GM21447 (cell line): ENCODE results near the gene ABCA1.
A peak's percentile ranks its signal among the peaks of the same experiment; 100 is the strongest.

ENCODE experiments used
- ATAC-seq: cut with Tn5 transposase; IDR thresholded peaks from one replicate; pipeline ENCODE4 v1.9.1; 2021; ENCODE audit not compliant: unreplicated experiment

Gene ABCA1

GRCh38 chr9:104798209-104798995 lies 129.6 kb downstream of the ABCA1 start:
- ATAC-seq: no peak

- ATAC-seq: no peak
These were observed 132.1 kb downstream of the ABCA1 start for GRCh38 chr9:104795857-104796256.

DNA sequence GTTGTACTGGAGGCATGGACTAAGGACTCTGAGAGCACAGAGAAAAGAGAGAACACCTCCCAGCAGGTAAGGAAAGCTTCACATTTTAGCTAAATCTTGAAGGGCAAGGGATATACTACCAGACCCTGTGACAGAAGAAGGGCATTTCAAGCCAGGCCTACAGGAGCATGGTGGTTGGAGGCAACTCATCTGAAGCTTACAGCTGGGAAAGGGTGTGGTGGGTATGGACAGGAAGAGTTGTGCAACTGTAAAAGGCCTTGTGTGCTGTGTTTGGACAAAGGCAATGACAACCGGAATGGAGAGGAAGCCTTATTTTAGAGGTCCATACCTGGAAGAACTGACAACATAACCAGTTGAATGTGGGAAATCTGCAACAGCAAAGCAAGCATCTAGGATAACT lies 132.9 kb downstream of the ABCA1 start:
- no peak for ATAC-seq

GRCh38 chr9:104794070-104794469 lies 133.9 kb downstream of the ABCA1 start:
- ATAC-seq: no peak

- no peak for ATAC-seq
These were observed 139.7 kb downstream of the ABCA1 start for GRCh38 chr9:104788251-104788650.

- ATAC-seq: no peak
These were observed 140.5 kb downstream of the ABCA1 start for GRCh38 chr9:104787306-104788015.

DNA sequence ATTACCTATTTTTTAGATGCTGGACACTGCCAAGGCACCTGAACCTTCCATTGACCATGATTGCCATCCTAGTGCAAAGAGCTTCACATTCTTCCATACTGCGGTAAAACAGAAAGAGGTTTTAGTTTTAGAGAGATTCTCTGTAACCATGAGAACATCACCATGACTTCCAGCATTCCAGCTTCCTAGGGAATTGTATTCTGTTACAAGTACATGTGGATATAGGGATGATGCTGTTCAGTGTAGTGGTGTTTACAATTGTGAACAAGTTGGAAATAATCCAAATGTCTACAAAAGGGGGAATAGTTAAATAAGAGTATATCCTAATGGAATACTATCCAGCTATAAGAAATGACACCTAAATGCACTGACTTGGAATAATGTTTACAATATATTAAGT lies 141.7 kb downstream of the ABCA1 start:
- no peak for ATAC-seq

- peak; percentile 91 for ATAC-seq
These were observed 143.9 kb downstream of the ABCA1 start for GRCh38 chr9:104784098-104784497.

GRCh38 chr9:104783588-104783987 lies 144.4 kb downstream of the ABCA1 start:
- no peak for ATAC-seq

DNA sequence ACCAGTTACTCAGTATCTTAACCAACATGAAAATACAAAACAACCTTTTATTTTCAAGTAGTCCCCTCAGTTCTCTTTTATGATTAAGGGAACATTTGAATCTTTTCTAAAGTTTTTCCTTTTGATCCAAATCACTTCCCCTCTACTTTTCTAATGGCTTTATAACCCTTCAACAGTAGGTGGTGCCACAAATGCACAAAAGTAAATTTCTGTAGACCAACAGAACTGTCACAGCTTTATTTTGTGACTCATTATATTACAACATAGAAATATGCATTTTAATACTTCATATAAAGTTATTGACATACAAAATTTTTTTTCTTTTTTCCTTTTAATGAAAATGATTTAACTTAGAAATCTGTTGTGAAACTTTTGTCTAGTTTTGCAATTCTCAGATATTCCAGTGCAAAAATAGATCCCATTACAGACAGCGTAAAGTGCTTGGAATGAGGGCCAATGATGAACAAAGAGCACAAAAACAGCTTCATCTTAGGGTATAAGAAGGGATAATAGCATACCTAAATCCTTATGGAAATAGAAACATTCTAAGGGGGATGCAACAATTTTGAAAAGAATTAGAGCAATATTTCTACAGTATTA lies 147.1 kb downstream of the ABCA1 start:
- ATAC-seq: no peak

DNA sequence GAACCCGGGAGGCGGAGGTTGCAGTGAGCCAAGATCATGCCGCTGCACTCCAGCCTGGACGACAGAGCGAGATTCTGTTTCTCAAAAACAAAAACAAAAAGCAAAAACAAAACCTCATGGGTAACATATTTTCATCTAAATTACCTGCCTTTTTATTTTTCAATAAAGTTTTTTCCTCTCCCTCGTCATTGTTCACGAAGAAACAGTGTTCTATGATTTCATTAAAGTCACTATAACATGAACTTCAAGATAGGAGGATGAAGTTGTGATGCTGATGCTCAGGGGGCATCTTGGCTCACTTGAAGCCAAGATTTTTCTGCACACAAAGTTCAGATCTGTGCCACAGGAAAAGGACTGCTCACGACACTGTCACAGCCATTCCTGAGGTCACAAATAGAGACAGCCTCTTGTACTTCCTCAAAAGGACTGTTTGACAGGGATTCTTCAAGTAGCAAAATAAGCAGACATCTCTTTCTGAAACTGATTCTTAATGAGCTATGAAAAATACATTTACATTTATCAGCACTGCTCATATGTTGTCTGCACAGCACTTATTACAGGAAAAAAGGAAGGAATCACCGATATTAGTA lies 147.9 kb downstream of the ABCA1 start:
- no peak for ATAC-seq

DNA sequence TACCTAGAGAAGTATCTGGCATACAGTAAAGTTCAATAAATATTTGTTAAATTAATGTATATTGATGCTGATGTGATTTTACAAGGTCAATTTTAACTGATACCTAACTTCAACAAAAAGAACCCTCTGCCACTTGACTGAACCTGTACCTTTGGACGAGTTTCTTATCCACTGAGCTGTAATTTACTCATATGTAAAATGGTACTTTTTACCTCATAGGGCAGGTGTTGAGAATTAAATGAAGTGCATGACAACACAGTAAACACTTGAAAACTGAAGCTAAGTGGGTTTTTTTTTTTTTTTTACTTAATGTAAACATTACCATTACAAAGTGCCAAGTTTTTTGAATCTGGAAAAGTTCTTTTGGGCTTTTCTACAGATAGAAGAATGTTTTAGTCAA lies 148.6 kb downstream of the ABCA1 start:
- no peak for ATAC-seq

DNA sequence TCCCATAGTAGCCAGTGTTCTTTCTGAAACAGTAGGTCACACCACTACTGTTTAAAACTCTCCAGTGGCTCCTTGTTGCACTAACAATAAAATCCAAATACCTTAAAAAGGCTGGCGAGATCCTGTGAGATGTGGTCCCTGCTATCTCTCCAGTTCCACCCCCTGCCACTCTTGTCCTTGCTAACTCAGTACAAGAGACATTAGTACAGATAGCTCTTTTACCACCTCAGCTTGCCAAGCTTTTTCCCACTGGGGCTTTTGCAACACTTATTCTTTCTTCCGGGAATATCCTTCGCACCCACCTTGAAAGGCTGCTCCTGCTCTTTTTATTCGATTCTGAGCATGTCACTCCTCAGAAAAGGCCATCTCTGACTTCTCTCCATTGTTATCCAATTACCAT lies 149.2 kb downstream of the ABCA1 start:
- no peak for ATAC-seq

DNA sequence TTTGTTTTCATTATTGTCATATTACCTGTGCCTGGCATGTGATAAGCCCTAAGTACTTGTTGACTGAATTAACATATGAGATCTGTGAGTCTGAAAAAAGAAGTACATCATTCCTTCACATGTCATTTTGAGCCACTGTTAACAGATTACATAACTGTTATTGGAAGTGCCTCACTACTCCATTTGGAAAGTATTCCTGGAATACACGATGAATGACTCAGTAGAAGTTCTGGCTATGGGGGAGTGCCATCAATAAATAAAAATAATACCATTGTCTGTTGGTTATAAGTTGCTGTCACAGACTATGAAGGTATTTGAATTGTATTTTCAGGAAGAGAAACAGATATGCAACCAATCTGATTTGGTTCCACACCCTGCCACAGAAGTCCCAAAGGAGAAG lies 151.2 kb downstream of the ABCA1 start:
- no peak for ATAC-seq

GRCh38 chr9:104775976-104776375 lies 152.0 kb downstream of the ABCA1 start:
- ATAC-seq: no peak

GRCh38 chr9:104775574-104775936 lies 152.4 kb downstream of the ABCA1 start:
- ATAC-seq: peak; percentile 70

DNA sequence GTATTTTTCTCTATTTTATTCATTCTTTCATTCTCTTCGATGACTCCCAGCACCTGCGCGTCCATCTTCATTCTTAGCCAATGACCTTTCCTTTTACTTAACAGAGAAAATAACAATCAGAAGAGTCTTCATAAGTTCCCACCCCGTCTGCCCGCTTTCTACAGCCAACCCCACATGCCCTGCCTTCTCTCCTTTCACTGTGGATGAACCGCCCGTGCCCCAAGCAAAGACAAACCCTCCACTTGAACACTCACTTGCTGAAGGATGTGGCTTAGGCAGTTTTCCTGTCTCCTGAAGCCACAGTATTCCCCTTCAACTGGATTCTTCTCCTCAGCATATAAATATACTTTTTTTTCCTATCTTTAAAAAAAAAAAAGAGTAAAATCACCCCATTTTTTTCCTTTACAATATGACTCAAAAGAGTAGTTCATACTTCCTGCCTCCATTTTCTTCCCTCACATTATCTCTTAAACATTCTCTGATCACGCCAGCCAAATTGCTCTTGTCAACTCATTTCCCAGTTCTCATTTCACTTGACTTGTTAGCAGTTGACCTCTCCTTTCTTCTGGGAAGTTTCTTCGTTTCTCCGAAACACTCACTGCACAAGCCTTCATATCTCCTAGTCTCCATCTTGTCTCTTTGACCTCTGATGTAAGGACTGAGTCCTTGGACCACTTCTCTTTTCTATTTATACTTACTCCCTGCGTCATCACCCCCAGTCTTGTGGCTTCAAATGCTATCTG lies 153.0 kb downstream of the ABCA1 start:
- ATAC-seq: peak; percentile 83

DNA sequence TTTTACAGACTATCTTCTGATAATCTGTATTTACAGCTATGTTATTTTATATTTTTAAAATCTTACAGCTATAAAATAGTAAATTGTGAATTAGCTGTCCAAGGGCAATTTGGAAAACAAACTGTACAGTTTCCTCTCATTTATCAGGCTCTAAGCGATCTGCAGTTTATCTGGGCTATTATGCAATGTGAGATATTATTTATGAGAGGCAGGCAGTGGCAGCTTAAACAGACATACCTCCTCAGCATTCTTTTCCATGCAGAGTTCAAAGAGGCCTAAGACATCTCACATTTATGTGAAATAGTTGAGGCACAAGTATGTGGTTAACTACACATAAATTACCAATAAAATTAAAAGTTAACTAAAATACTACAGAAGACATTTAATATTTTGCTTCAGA lies 153.8 kb downstream of the ABCA1 start:
- ATAC-seq: no peak

DNA sequence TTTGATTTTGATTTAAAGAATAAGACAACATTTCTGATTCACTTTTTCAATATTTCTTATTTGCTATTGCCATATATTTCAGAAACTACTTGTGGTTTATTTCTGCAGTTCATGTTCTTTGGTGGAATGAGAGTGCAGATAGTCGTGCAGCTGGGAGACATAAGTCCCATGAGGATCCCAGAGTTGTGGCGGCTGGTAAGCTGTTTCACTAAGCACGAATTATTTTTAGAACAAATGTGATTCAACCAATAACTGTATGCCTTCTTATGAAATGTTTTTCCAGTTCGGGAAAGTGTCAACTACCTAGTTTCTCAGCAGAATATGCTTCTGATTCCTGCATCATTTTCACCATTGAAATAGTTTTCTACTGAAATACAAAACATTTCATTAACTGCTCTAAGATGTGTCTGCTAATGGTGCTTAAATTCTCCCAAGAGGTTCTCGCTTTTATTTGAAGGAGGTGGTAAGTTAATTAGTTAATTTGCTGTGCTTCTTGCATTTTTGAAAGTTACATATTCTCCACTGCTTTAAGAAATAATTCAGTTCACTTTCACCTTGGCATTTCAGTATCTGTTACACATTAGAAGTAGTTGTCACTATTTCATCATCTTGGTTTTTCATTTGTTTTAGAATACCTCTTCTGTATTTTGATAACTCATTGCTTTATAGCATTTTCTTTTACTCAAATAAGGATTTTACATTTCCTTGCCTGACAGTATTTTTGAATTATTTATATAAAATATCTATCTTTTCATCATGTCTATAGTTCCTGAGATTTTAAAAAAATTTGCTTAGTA lies 155.0 kb downstream of the ABCA1 start:
- ATAC-seq: peak; percentile 33

DNA sequence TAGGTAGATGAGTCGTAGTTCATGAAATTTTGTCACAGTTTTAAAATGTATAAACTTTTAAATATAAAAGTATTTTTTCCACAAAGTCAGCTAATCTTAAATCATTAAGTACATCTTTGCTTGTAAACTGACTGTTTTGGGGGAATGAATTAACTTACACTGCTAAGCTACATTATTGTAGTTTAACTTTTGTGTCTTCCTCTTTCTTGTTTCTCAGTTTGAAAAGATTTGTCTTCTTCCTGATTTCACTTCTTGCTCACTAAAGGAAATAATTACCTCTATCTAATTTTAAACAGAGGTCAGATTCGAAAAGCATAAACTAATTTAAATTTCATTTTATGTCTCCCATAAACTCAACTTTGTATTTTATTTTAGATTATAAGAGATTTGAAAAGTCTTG lies 158.3 kb downstream of the ABCA1 start:
- ATAC-seq: peak; percentile 42
